T-helper 2 cell (primary cell): ENCODE data around the gene GP1BB.
"Not testable (repeated sequence)": the region's sequence is repeated elsewhere in the genome, so short reads cannot be mapped to it uniquely, and the experiment has no call there.

Source experiments
- DNase-seq, 5 experiments: peaks; one replicate each; pipeline versions ENCODE4 v3.0.0 to v3.0.0-alpha.2; 2012 to 2022
- total RNA-seq, 2 donors: gene quantifications; one replicate each; lab custom pipeline; 2026; lab: John Stamatoyannopoulos, UW

GP1BB gene
- total RNA-seq: 0 reads per million in 2 donors

DNA sequence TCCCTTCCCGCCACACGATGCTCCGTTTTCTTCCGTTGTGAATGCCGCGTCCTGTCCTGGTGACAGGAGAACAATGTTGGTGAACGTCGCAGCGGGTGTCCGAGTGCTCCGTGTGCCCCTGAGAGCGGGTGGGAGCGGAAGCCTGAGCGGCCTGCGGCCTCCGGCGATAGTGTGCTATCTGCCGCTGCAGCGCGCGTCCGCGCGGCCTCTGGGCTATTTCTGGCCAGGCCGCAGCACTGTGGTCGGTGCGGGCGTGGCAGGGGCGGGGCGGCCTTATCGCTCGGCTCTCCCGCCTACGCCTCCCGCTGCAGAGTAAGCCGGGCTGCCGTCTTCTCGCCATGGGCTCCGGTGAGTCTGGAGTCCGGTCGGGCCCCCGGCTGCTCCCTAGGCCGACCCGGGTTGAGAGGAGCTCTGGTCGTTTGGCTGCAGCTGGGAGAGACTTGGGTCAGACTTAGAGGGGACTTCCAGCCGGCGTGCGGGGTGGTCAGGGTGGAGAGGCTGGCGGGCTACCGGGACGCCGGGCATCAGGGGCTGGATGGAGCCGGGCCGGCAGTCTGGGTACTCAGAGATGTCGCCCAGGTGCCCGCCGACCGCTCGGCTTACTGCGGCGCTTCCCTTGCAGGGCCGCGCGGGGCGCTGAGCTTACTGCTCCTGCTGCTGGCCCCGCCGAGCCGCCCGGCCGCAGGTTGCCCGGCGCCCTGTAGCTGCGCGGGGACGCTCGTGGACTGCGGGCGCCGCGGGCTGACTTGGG, at the start of gene GP1BB:
GP1BB (plus strand) TSS at position 308 of the 751 bp plus-strand sequence; CDS start at position 339, 31 bp downstream.
- peak in 1 of 5 experiments; percentile 52 for DNase-seq

DNA sequence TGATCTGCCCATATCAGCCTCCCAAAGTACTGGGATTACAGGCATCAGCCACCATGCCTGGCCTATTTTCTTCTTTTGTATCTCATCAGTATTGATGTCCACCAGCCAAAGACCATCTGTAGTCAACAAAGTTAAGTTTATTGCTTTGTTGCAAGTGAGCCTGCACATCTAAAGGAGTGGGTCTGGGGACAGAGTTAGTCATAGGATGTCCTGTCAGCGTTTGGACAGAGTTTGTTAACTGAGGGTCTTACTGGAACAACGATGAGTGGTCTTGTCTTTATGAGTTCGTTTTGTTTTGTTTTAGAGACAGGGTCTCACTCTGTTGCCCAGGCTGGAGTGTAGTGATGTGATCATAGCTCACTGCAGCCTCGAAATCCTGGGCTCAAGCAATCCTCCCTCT, 49.7 kb upstream of the GP1BB start:
- DNase-seq: no peak

DNA sequence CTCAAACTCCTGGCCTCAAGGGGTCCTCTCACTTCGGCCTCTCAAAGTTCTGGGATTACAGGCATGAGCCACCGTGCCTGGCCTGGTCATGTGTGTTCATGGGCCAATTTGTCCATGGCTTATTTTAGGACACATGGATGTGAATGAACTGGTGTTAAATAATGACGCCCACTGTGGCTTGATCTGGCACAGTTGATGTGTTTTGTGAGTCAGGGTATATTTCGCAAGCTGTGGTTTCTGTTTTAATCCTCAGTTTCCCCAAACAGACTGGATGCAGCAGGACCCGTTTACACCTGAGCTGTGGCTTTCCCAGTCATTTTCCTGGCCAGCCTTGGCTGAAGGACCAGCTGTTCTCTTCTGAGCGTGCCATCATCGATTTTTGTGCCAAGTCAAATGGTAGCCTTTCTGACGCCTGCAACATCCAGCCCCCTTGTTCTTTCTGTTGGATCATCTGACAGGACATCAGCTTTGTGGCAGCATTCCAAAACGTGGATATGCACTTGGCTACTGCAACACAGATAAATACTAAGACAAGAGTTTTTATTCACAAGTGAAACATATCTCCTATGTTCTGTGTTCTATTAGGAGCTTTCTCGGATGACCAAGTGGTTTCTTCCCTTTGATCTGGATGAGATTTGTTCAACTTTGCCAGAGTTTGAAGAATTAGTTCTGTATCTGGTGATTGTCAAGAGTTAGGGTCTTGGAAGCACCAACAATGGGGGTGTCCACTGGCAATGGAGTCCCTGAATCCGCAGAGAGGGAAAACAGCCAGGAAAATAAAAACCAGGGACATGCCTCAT, 49.0 kb upstream of the GP1BB start:
- no peak for DNase-seq

DNA sequence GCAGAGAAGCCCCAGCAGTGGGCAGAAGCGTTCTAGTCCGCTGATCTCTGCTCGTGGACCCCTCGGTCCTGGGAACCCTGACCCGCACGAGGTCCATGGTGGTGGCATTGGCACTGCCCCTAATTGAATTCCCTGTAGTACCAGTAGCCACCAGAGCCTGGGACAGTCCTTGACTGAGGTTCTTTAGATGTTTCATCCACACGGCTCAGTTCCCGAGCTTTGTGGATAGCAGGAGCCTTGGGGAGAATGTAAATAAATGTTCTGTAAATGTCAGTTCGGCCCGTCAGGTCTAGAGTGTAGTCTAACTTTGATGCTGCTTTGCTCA, 48.4 kb upstream of the GP1BB start:
- DNase-seq: no peak

DNA sequence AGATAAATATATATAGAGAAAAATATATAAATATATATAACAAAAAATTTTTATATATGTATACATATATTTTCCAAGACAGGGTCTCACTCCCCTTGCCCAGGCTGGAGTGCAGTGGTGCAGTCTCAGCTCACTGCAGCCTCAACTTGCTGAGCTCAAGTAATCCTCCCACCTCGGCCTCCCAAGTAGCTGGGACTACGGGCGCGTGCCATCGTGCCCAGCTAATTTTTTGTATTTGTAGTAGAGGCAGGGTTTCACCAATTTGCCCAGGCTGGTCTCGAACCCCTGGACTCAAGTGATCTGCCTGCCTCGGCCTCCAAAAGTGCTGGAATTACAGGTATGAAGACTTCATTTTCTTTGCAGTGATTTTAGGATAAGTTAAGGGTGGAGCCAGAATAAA, 47.9 kb upstream of the GP1BB start:
- no peak for DNase-seq

DNA sequence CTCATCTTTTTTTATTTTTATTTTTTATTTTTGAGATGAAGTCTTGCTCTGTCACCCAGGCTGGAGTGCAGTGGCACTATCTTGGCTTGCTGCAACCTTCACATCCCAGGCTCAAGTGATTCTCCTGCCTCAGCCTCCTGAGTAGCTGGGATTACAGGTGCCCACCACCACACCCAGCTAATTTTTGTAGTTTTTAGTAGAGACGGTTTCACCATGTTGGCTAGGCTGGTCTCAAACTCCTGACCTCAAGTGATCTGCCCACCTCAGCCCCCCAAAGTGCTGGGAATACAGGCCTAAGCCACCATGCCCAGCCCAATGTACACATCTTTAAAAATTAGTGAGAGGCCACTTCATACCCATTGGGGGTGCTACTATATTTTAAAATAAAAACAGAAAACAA, 46.9 kb upstream of the GP1BB start:
- DNase-seq: not testable (repeated sequence)

DNA sequence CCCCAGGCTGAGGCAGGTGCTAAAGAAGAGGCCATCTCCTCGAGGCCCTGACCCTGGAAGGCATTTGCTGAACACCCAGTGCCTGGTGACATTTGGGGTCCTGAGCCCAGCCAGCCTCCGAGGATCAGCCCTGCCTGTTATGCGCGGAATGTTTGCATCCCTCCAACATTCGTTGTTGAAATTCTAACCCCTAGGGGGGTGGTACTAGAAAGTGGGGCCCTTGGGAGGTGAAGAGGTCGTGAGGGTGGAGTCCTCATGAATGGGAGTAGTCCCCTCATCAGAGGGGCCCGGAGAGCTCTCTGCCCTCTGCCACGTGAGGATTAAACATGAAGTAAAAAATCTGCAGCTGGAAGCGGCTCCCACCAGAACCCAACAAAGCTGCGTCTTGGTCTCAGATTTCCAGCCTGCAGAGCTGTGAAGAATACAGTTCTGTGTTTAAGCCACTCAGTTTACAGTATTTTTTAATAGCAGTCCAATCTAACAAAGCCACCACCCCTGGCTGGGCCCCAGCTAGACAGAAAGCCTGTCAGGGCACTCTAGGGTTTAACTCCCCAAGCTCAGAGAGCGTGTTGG, 44.3 kb upstream of the GP1BB start:
- no peak for DNase-seq

DNA sequence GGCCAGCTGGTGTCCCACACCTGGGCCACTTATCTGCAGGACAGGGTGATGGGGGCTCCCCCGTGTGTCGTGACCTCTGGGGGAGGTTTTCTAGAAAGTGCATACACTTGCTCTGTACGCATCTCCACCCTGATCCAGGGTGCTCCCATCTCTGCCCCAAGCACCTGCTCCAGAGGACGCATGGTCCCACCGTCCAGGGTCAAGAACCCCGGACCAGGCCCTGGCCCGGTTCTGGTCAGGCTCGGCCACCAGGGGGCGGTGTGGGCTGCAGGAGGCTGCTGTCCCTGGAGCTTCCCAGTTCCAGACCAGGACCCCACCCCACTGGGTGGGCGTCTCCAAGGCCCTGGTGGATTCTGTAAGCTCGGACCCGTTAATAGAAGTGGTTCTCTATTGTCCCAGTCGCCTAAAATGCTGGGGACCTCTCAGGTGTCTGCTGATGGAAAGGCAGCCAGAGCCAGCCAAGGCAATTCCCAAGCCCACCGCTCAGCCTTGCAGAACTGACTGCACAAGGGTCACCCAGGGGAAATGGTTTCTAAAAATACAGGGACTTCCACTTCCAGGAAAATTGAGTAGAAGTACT, 43.7 kb upstream of the GP1BB start:
- peak in 3 of 5 experiments; percentile 26 to 40 (median 37) for DNase-seq

DNA sequence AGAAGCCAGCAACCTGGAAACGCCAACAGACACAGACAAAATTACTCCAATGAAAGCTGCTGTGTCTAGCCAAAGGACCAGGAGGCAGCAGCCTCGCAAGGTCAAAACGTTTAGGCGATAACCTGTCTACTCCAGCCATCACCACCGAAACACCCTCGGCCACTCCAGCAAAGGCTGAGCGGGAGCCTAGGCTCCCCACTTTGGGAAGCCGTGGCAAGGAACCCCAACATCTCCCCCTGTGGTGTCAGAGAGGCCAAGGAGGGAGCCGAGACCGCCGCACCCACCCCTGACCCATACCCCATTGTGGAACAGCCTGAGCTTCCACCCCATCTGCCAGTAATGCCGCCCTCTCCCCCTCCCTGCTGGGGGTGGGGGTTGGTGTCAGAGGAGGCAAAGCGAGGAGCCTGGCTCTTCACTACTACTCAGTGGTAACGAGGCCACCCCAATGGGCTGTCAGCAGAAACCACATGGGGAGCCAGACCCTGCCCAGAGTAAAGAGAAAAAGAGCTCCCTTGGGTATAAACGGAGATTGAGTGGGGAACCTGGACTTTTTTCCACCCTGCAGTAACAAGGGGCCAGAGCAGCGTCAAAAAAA, 43.0 kb upstream of the GP1BB start:
- no peak for DNase-seq

DNA sequence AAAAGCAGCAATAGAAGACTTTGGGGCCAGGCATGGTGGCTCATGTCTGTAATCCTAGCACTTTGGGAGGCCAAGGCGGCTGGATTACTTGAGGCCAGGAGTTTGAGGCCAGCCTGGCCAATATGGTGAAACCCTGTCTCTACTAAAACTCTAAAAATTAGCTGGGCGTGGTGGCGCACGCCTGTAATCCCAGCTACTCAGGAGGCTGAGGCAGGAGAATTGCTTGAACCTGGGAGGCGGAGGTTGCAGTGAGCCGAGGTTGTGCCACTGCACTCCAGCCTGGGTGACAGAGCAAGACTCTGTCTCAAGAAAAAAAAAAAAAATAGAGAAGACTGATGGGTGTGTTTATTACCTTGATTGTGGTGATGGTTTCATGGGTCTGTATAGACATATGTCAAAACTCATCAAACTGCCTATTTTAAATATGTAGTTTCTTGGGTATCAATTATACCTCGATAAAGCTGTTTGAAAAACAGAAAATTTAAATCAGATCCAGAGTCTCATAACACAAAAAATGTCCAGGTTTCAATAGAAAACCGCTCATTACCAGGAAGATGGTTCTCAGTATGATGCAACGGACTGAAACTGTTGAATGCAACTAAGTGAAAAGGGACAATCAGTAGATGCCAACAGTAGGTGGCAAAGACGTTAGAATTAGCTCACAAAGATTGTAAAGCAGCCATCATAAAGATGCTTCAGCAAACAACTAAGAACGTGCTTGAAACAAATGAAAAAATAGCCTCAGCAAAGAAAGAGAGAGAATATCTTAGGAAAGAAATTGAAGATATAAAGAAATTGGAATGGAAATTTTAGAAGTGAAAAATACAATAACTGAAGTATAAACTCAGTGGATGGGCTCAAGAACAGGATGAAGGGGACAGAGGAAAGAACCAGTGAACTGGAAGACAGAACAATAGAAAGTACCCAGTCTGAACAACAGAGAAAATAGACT, 42.2 kb upstream of the GP1BB start:
- DNase-seq: no peak

DNA sequence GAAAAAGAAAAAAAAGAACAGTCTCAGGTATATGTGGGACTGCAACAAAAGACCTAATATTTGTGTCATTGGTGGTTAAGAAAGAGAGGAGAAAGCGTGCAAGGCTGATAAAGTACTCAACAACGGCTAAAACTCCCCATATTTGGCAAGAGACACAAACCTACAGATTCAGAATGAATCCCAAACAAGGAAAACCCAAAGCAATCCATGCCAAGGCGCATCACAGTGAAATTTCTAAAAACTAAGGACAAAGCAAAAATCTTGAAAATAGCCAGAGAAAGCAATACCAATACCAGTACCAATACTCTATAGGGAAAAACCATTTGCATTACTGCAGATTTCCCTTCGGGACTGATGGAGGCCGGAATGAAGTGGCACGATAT, 41.5 kb upstream of the GP1BB start:
- DNase-seq: no peak

DNA sequence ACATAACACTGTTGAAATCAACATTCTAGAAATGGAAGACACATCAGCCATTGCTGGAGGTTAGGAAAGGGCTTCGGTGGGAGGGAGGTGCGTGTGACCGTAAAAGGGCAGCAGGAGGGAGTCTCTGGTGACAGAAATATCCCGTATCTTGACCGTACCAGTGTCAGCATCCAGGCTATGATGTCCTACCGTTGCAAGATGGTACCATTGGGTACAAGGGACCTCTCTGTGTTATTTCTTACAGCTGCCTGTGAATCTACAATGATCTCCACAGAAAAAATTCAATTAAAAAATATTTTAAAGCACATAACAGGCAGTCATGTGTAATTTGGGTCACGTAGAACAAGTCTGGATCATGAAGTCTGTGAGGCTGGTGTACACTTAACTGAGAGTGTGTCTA, 36.4 kb upstream of the GP1BB start:
- no peak for DNase-seq

DNA sequence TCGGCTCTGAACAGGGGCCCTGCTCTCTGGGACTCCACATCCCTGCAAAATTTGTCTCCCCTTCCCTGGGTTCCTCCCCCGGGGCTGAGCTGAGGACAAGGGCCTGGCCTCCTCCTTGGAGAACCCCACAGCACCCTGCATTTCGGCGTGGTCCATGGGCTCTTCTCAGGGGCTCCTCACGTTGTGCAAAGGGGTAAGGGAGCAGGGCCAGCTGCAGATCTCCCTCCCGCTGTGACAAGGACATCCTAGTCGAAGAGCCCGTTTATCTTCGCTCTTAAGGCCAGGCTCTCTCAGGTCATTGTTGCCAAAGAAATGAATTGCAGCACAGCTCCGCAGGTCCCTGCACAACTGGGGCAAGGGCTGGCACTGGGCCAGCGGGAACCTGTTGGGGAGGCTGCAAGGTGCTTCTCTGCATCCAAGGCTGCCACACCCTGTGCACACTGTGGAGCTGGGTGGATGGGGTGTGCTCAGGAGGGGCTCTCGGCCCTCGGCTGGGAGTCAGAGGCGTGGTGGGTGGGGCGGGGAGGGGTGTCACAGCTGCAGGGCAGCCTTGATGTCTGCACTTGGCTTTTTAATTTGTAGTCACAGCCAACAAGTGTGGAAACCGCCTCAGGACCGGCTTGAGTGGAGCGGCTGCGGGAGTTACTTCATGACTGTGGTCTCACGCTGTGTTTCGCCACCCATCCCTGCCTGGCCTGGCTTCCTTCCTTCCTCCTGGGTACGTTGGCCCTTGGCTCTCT, 35.6 kb upstream of the GP1BB start:
- no peak for DNase-seq

DNA sequence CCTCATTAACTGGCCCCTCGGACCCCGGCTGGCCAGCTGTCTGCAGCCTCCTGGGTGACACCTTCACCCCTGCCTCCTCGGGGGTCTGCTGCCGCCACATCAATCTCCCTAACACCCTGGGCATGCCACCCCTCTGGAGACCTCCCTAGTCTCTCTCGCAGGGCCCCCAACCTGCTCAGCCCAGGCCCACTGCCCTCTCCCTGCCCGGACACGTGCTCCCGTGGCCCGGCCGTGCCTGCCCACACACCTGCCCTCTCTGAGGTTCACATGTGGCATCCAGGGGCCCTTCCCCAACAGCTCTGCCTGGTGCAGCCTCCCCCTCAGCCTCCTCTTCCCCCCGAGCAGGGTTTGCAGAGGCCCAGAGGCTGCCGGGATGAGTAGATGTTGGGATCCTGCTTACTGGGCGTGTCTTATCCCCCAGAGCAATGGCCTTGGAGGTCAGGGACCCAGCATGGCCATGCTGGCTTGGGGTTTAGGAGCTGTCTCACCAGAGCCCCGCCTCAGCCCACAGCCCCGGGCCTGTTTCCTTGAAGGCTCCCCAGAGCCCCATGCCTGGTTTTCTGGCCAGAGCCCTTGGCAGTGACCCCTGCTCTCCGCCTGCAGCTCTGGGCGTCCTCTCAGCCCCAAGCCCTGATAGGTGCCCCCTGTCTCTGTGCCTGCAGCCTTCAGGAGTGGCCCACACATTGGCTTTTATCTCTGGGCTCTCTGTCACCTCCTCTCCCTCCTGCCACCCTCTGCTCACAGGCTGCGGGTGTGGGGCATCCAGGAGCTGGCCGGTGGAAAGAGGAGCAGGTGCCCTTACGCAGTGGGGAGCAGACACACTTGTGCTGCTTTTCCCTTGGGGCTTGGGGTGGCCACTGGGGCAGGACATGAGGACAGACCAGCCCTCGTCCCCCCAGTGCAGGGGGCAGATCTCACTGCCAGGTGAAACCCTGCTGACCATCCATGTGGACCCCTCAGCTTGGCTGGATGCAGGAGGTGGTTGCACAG, 34.7 kb upstream of the GP1BB start:
- no peak for DNase-seq

DNA sequence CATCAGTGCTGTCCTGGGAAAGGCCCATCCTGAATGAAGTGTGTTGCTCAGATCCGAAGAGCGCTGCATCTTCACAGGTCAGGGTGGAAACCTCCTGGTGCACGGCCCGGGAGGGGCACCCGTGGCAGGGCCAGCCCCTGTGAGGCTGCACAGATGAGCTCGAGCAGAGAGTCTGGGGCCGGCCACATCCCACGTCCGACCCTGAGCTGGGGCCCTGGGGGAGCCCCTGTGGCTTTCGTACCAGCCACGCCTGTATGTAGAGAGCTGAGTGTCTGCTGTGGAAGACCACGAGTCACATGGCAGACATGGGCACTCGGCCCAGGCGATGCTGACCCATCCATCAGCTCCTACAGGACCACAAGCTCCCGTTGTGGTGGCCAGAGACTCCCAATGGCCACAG, 33.9 kb upstream of the GP1BB start:
- no peak for DNase-seq

DNA sequence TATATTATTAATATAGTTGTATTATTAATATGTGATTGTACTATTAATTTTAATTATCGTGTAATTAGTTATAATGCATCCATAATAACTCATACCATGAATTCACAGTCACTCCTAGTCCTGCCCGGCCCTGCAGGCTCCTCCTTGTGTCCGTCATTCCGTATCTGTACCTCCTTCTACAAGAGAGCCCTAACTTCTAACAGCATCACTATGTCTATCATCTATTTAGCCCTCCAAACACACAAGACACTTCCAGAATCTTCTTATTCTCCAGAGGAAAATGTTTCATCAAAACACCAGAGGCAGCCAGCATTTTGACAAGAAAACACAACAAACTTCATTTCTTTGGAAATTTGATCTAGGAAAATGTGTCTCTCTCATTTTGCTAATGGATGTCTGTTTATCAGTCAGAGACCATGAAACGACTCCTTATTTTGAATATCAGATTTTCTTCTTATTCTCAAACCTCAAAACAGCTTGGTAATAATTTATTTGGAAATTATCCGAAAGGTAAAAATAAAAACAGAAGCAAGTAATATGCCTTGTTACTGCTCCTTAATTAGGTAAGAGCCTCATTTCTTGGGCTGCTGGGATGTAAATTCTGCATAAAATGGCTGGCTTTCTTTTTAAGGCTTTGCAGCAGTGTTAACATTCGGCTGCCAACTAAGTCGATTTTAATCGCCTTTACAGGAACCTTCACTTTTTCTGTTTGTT, 32.2 kb upstream of the GP1BB start:
- DNase-seq: no peak

DNA sequence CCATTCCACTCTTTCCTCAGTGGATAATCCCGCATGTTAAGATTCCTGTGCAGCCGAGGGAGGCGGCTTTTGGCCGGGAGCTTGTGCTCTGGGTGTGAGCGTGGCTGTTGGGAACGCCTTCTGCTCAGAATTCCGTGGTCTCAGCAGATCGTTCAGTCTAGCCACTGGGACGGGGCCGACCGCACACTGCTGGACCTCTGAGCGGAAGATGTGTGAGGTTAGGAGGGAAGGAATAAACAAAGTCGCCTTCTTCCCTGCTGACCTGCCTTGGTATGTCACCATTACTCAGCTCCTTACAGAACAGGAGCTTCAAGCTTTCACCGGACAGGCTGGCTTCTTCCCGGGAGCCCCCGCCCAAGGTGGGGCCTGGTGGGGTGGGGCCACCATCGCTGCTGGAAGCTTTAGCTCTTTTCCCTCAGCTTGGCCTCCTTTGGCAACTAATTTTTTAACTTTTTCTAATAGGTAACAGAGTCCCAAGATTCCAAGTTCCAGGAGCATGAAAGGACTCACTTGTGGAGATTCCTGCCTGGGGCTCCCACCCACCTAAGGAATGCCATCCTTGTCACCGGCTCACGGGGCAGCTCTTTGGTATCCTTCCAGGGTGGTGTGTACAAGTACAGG, 31.5 kb upstream of the GP1BB start:
- DNase-seq: no peak

DNA sequence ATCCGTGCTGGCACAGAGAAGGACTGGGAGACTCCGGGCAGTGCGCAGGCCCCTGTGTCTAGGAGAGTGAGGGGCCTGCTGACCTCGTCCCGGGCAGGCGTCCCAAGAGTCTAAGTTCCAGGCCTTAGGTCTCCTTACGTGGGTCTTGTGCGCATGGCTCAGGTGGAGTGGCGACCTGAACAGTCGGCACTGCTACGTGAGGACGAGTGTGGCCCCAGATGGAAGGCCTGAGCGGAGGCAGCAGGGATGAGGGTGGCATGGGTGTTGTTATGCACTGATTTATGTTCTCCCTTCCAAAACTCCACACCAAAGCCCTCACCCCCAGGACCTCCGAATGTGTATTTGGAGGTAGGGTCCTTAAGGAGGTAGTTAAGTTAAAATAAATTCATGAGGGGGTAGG, 29.8 kb upstream of the GP1BB start:
- DNase-seq: no peak
